Tibial nerve (tissue), 4 donors: ENCODE results near the gene RAD9A. TPM values are rescaled to one million over a fixed set of nuclear protein-coding genes. Genes with fewer than 3 reads are reported as not detected.

ENCODE experiments used
- DNase-seq, 2 donors: peaks; one replicate each; pipeline ENCODE4 v3.0.0-alpha.2; 2019; ENCODE audit warnings: low spot score in 2 of 2
- H3K27ac ChIP-seq, 4 donors: fragments of 200-600 bp; sonication (generic) in 3 of 4; one replicate each; pipeline ENCODE4 v1.5.1; 2017 to 2019; ENCODE audit warnings: mild to moderate bottlenecking in 1 of 4
- H3K27me3 ChIP-seq, 2 donors: fragments of 200-600 bp; sonication (generic) in 1 of 2; one replicate each; pipeline versions ENCODE4 v1.5.1 to v1.6.0; 2017 to 2019
- H3K36me3 ChIP-seq, 3 donors: fragments of 200-600 bp; sonication (generic); one replicate each; pipeline ENCODE4 v1.5.1; 2018 to 2019
- H3K4me1 ChIP-seq, 4 donors: fragments of 200-600 bp; sonication (generic) in 3 of 4; one replicate each; pipeline ENCODE4 v1.5.1; 2017 to 2019
- H3K4me3 ChIP-seq, 4 donors: fragments of 200-600 bp; sonication (generic) in 3 of 4; one replicate each; pipeline ENCODE4 v1.5.1; 2017 to 2019; ENCODE audit warnings: mild to moderate bottlenecking in 1 of 4, moderate library complexity in 1 of 4
- H3K9me3 ChIP-seq, 4 donors: fragments of 200-600 bp; sonication (generic) in 3 of 4; one replicate each; pipeline ENCODE4 v1.5.1; 2017 to 2019
- CTCF ChIP-seq, 5 experiments: fragments of 200-600 bp in 3 of 5; fragments of 450-650 bp in 2 of 5; sonication (generic) in 3 of 5; IDR thresholded peaks; one replicate each; pipeline ENCODE4 v1.5.1; 2016 to 2019; ENCODE audit warnings: antibody characterized with exemption in 5 of 5, mild to moderate bottlenecking in 3 of 5, moderate library complexity in 2 of 5
- EP300 ChIP-seq, 2 donors: sonication (generic); formaldehyde crosslinking; IDR thresholded peaks; one replicate each; pipeline ENCODE4 v1.6.1; 2017; ENCODE audit warnings: antibody characterized with exemption in 2 of 2, mild to moderate bottlenecking in 1 of 2
- POLR2A ChIP-seq, 2 donors: fragments of 450-650 bp; IDR thresholded peaks; one replicate each; pipeline ENCODE4 v1.6.1; 2017; ENCODE audit warnings: antibody characterized with exemption in 2 of 2, mild to moderate bottlenecking in 2 of 2, moderate library complexity in 2 of 2
- WGBS, 2 donors: methylation state at CpG; one replicate each; pipeline ENCODE4 v1.1.5; 2018; 5-methylcytosine and 5-hydroxymethylcytosine counted together
- total RNA-seq, 4 donors: library from RNA; depleted of rRNA; stranded (reverse); fragments of >200 nt; gene quantifications; one replicate each; pipeline ENCODE4 v1.1.0, GENCODE V29; 2016

The RAD9A gene
- total RNA-seq, 4 donors from 2014 or later = 22.7 to 39.0 (median 36.4) TPM

DNA sequence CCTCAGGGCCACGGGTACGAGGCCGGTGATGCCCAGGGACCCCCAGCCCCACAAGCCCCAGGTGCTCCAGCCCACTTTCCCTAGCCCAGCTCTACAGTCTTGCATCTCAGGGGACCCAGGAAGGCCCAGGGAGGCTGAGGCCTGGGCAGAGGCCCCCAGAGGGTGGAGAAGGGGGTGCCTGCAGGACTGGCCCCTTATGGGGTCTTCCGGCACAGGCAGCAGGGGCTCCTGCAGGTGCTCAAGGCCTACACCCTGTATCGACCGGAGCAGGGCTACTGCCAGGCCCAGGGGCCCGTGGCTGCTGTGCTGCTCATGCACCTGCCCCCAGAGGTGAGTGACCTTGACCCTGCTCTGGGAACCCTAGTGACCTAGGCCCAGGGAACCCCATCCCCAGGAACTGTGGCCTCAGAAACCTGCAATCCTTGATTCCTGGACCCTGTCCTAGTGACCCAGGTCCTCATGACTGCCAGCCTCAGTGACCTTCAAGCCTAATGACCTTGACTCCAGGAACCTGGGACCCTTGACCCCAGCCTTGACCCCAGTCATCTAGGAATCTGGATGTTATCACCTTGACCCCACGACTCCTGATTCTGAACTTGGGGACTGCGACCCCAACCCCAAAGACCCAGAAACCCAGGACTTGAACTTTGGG is 14.0 kb downstream of the RAD9A start:
- Histone ChIP-seq H3K27me3 (peaks cover 0 to 24% of the 10 kb centered on the region in 2 donors), H3K4me3 (no peak overlapping the region), H3K4me1 (peaks cover 0 to 59% (median 42%) of the 10 kb centered on the region in 4 donors), H3K27ac (peak overlapping the region in 2 of 4 donors; percentile 34 to 77), H3K36me3 (no peaks in the 10 kb centered on the region), H3K9me3 (no peaks in the 10 kb centered on the region)
- 75 to 97% methylated on average over 3 to 7 of the region's 9 CpGs for WGBS, 2 donors
- no peak for DNase-seq
- TF ChIP-seq POLR2A (IDR thresholded peaks at IDR 0.05) (no peak), CTCF (IDR thresholded peaks at IDR 0.05) (no peak), EP300 (IDR thresholded peaks at IDR 0.05) (no peak)

DNA sequence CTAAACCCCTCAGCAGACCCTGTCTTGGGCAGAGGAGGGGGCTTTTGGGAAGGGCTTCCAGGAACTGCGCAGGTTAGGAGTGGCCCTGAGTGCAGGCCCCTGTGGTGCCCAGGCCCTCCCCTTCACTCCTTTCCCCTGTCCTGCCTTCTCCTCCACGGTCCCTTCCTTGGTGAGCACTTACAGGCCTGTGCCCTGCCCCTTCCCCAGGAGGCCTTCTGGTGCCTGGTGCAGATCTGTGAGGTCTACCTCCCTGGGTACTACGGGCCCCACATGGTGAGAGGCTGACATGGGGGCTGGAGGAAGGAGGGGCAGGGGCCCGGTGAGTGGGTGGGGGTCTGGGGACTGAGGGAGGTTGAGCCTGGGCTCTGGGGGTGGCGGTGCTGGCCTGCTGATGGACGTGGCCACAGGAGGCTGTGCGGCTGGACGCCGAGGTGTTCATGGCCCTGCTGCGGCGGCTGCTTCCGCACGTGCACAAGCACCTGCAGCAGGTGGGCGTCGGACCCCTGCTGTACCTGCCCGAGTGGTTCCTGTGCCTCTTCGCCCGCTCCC is 14.7 kb downstream of the RAD9A start:
- TF ChIP-seq POLR2A (IDR thresholded peaks at IDR 0.05) (no peak), EP300 (IDR thresholded peaks at IDR 0.05) (no peak), CTCF (IDR thresholded peaks at IDR 0.05) (no peak)
- Histone ChIP-seq H3K4me3 (no peak overlapping the region), H3K27ac (peak overlapping the region in 2 of 4 donors; percentile 4 to 77), H3K4me1 (peaks cover 0 to 63% (median 45%) of the 10 kb centered on the region in 4 donors), H3K9me3 (no peaks in the 10 kb centered on the region), H3K36me3 (no peaks in the 10 kb centered on the region), H3K27me3 (peaks cover 0 to 31% of the 10 kb centered on the region in 2 donors)
- DNase-seq = no peak
- WGBS, 2 donors = 66 to 78% methylated on average over 7 to 17 of the region's 18 CpGs

- Histone ChIP-seq H3K9me3 (no peaks in the 10 kb centered on the region), H3K36me3 (no peaks in the 10 kb centered on the region), H3K4me1 (peaks cover 0 to 61% (median 43%) of the 10 kb centered on the region in 4 donors), H3K27me3 (peaks cover 0 to 37% of the 10 kb centered on the region in 2 donors), H3K27ac (peak overlapping the region in 2 of 4 donors; percentile 60 to 77), H3K4me3 (no peak overlapping the region)
- 55 to 57% methylated on average over 9 to 11 of the region's 12 CpGs for WGBS, 2 donors
- TF ChIP-seq EP300 (IDR thresholded peaks at IDR 0.05) = no peak
- no peak for TF ChIP-seq POLR2A (IDR thresholded peaks at IDR 0.05)
- TF ChIP-seq CTCF (IDR thresholded peaks at IDR 0.05) = no peak
- no peak for DNase-seq
Observed at GRCh38 chr11:67406969-67407687, 15.3 kb downstream of the RAD9A start.

DNA sequence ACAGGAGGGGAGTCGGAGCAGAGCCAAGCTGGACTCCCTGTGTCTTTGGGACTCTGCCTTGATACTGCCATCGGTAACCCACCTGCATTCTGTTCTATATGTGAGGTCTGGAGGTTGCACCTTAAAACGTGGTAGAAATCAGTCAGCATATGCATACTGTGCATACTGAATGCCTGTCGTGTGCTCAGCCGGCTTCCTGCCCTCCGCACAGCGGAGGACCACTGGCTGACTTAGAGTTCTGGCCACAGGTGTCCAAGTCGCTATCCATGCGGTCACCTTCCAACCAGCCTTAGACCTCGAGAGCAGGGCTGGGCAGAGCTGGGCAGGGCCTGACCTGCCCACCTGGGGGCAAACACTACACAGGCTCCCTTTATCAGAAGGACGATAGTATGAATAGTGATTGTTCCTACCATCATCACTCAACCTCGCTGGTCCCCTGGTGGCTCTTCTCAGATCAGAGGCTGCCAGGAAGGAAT is 15.9 kb downstream of the RAD9A start:
- no peak overlapping the region for H3K4me3 ChIP-seq
- TF ChIP-seq EP300 (IDR thresholded peaks at IDR 0.05) (no peak), POLR2A (IDR thresholded peaks at IDR 0.05) (no peak), CTCF (IDR thresholded peaks at IDR 0.05) (no peak)
- H3K27me3 ChIP-seq = peaks cover 0 to 41% of the 10 kb centered on the region in 2 donors
- 72% methylated on average over 10 to 11 of the region's 12 CpGs for WGBS, 2 donors
- DNase-seq = no peak
- peak overlapping the region in 3 of 4 donors; percentile 34 to 77 (median 60) for H3K27ac ChIP-seq
- H3K36me3 ChIP-seq = no peaks in the 10 kb centered on the region
- H3K4me1 ChIP-seq = peaks cover 0 to 61% (median 37%) of the 10 kb centered on the region in 4 donors
- H3K9me3 ChIP-seq = no peaks in the 10 kb centered on the region
